Muscle layer of duodenum (tissue), 2 donors: ENCODE results near the gene TIAM2.

Source experiments
- H3K27ac ChIP-seq: one replicate; pipeline ENCODE4 v1.7.0; 2013; ENCODE audit warnings: mild to moderate bottlenecking, low read length
- H3K27me3 ChIP-seq: one replicate; pipeline ENCODE4 v1.7.0; 2013; ENCODE audit warnings: low read depth, mild to moderate bottlenecking, control low read depth, low read length
- H3K36me3 ChIP-seq, 2 donors: one replicate each; pipeline ENCODE4 v1.7.0; 2013; ENCODE audit warnings: low read length in 2 of 2, control low read depth in 1 of 2, mild to moderate bottlenecking in 1 of 2; ENCODE audit not compliant: insufficient read depth in 2 of 2, control insufficient read depth in 1 of 2
- H3K4me1 ChIP-seq, 2 donors: one replicate each; pipeline ENCODE4 v1.7.0; 2013; ENCODE audit warnings: low read length in 2 of 2, mild to moderate bottlenecking in 2 of 2, control low read depth in 1 of 2, moderate library complexity in 1 of 2; ENCODE audit not compliant: insufficient read depth in 2 of 2, control insufficient read depth in 1 of 2
- H3K4me3 ChIP-seq, 2 donors: one replicate each; pipeline ENCODE4 v1.7.0; 2013; ENCODE audit warnings: low read length in 2 of 2, low read depth in 1 of 2, mild to moderate bottlenecking in 1 of 2
- H3K9me3 ChIP-seq, 2 donors: one replicate each; pipeline ENCODE4 v1.7.0; 2013; ENCODE audit warnings: low read length in 2 of 2, control low read depth in 1 of 2, mild to moderate bottlenecking in 1 of 2; ENCODE audit not compliant: control insufficient read depth in 1 of 2
- donor health status: healthy.

Gene TIAM2

GRCh38 chr6:155272353-155273232 is 277.5 kb downstream of the TIAM2 start:
- peak overlapping the region; percentile 32 for H3K27ac ChIP-seq
- H3K4me3 ChIP-seq, result no peak overlapping the region
- peaks cover 11 to 44% of the 10 kb centered on the region in 2 donors for H3K4me1 ChIP-seq

GRCh38 chr6:155273431-155273830 is 278.3 kb downstream of the TIAM2 start:
- Histone ChIP-seq H3K9me3 (no peaks in the 10 kb centered on the region), H3K4me3 (no peak overlapping the region), H3K27me3 (no peaks in the 10 kb centered on the region), H3K36me3 (no peaks in the 10 kb centered on the region), H3K4me1 (peaks cover 11 to 44% of the 10 kb centered on the region in 2 donors), H3K27ac (no peak overlapping the region)

More at GRCh38 chr6:155272353-155273232, 277.5 kb downstream of the TIAM2 start:
- no peaks in the 10 kb centered on the region for H3K27me3 ChIP-seq
- no peaks in the 10 kb centered on the region for H3K9me3 ChIP-seq
- no peaks in the 10 kb centered on the region for H3K36me3 ChIP-seq

- H3K27me3 ChIP-seq, result no peaks in the 10 kb centered on the region
- no peak overlapping the region for H3K4me3 ChIP-seq
- peak overlapping the region; percentile 1 for H3K27ac ChIP-seq
- peaks cover 11 to 44% of the 10 kb centered on the region in 2 donors for H3K4me1 ChIP-seq
- H3K9me3 ChIP-seq, result no peaks in the 10 kb centered on the region
- no peaks in the 10 kb centered on the region for H3K36me3 ChIP-seq
Observed at GRCh38 chr6:155274106-155274505, 279.0 kb downstream of the TIAM2 start.

DNA sequence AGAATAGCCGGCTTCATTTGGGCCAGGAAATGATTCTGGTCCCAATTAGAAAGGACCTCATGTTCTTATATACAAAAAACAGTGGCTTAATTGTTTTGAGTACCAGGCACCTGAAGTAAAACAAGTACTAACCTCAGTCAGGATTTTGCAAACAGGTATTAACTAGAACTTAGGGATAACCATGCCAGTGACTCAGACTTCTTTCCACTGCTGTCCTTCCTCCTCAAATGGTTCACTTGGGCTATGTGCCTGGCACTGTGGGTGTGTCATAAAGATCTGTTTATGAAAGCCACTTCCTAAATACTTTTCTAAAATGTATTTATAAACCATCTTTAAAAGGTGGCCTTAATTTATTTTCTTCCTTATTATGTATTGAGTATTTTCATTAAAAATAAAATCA is 279.4 kb downstream of the TIAM2 start:
- Histone ChIP-seq H3K9me3 (no peaks in the 10 kb centered on the region), H3K36me3 (no peaks in the 10 kb centered on the region), H3K4me1 (peaks cover 11 to 44% of the 10 kb centered on the region in 2 donors), H3K4me3 (no peak overlapping the region), H3K27ac (peak overlapping the region; percentile 1), H3K27me3 (no peaks in the 10 kb centered on the region)

- Histone ChIP-seq H3K4me1 (peaks cover 11 to 44% of the 10 kb centered on the region in 2 donors), H3K9me3 (no peaks in the 10 kb centered on the region)
Observed at GRCh38 chr6:155275808-155276480, 280.8 kb downstream of the TIAM2 start.

GRCh38 chr6:155276638-155277037 is 281.5 kb downstream of the TIAM2 start:
- Histone ChIP-seq H3K9me3 (no peaks in the 10 kb centered on the region), H3K4me1 (peaks cover 11 to 44% of the 10 kb centered on the region in 2 donors), H3K27me3 (no peaks in the 10 kb centered on the region), H3K36me3 (peaks cover 0 to 5% of the 10 kb centered on the region in 2 donors), H3K4me3 (no peak overlapping the region), H3K27ac (peak overlapping the region; percentile 4)

More at GRCh38 chr6:155275808-155276480, 280.8 kb downstream of the TIAM2 start:
- Histone ChIP-seq H3K27me3 (no peaks in the 10 kb centered on the region), H3K36me3 (peaks cover 0 to 5% of the 10 kb centered on the region in 2 donors), H3K4me3 (no peak overlapping the region), H3K27ac (peak overlapping the region; percentile 4)

DNA sequence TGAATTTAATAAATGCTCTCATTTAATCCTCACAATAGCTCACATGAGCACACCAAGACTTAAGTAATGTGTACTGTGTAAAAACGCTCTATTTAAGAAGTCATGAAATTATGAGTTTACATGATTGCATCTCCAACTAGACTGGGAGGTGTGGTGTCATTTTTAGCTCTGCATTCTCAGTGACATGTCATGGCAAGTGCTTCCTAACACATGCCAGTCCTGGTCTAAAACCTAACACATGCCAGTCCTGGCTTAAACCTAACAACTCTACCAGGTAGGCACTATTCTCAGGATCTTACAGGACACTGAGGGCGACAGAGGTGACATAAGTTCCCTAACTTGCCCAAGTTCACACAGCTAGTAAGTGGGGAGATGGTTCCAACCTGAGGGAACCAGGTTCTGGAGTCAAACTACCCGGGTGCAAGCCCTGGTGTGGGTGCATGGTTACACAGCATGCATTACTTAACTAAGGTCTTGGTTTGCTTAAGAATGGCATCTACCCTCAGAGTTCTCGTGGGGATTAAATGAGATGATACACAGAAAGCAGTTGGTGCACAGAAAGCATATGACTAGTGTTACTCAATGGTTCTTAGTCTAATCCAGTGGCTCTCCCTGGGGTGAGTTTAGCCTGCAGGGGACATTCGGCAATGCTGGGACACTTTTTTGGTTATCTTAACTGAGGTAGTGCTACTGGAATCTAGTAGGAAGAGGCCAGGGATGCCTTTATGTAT is 283.4 kb downstream of the TIAM2 start:
- peaks cover 1 to 31% of the 10 kb centered on the region in 2 donors for H3K4me1 ChIP-seq
- H3K27me3 ChIP-seq, result no peaks in the 10 kb centered on the region
- H3K4me3 ChIP-seq, result no peak overlapping the region
- H3K27ac ChIP-seq, result no peak overlapping the region
- H3K36me3 ChIP-seq, result peaks cover 0 to 5% of the 10 kb centered on the region in 2 donors
- H3K9me3 ChIP-seq, result no peaks in the 10 kb centered on the region

GRCh38 chr6:155284775-155285174 is 289.7 kb downstream of the TIAM2 start:
- H3K9me3 ChIP-seq, result no peaks in the 10 kb centered on the region
- H3K4me1 ChIP-seq, result no peaks in the 10 kb centered on the region
- H3K27ac ChIP-seq, result no peak overlapping the region
- H3K4me3 ChIP-seq, result no peak overlapping the region
- no peaks in the 10 kb centered on the region for H3K27me3 ChIP-seq
- peaks cover 13 to 21% of the 10 kb centered on the region in 2 donors for H3K36me3 ChIP-seq

DNA sequence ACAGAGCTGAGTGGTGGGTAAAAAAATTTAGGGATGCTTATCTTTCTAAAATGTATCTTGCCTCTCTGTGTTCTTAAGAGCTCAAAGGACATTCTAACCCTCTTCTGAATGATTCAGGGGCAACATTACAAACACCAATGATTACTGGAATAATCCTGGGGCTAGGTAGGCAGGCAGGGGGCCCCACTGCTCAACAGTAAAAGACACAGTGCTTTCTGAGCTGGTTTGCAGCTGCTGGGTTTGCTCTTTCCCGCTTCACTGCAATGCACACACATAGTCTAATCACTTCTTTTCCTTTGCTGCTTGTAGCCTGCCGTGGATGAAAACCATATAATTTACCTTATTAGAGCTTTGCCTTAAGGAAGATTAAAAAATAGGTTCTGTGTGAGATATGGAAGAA is 292.6 kb downstream of the TIAM2 start:
- Histone ChIP-seq H3K27me3 (no peaks in the 10 kb centered on the region), H3K4me3 (no peak overlapping the region), H3K27ac (no peak overlapping the region), H3K4me1 (no peaks in the 10 kb centered on the region), H3K9me3 (no peaks in the 10 kb centered on the region), H3K36me3 (peaks cover 14 to 40% of the 10 kb centered on the region in 2 donors)

- H3K27me3 ChIP-seq, result no peaks in the 10 kb centered on the region
- no peaks in the 10 kb centered on the region for H3K9me3 ChIP-seq
- no peaks in the 10 kb centered on the region for H3K4me1 ChIP-seq
- H3K36me3 ChIP-seq, result peaks cover 11 to 33% of the 10 kb centered on the region in 2 donors
- H3K4me3 ChIP-seq, result no peak overlapping the region
- H3K27ac ChIP-seq, result no peak overlapping the region
Observed at GRCh38 chr6:155290491-155290890, 295.4 kb downstream of the TIAM2 start.

- H3K4me3 ChIP-seq, result no peak overlapping the region
- H3K27me3 ChIP-seq, result no peaks in the 10 kb centered on the region
- no peak overlapping the region for H3K27ac ChIP-seq
- peaks cover 11 to 37% of the 10 kb centered on the region in 2 donors for H3K36me3 ChIP-seq
- no peaks in the 10 kb centered on the region for H3K9me3 ChIP-seq
- no peaks in the 10 kb centered on the region for H3K4me1 ChIP-seq
Observed at GRCh38 chr6:155291291-155291690, 296.2 kb downstream of the TIAM2 start.
